K562 (cell line): ENCODE measurements around the gene CDYL. TPM values are rescaled to one million over a fixed set of nuclear protein-coding genes. Genes with fewer than 3 reads are reported as not detected.

ENCODE experiments used
- CCNT2 ChIP-seq: IDR thresholded peaks from 2 replicates; pipeline ENCODE4 v1.6.1; 2011; ENCODE audit warnings: borderline replicate concordance, low read depth, mild to moderate bottlenecking, moderate library complexity, mixed read lengths, low read length; ENCODE audit not compliant: insufficient read length; ENCODE audit errors: extremely low read depth
- COPS2 ChIP-seq: fragments of 450-650 bp; conservative IDR thresholded peaks from 2 replicates; pipeline ENCODE4 v1.6.1; 2016; ENCODE audit warnings: mild to moderate bottlenecking, moderate library complexity
- ETV6 ChIP-seq, 3 experiments: fragments of 150-350 bp in 1 of 3; sonication (generic) in 1 of 3; formaldehyde crosslinking in 1 of 3; IDR thresholded peaks; 2 replicates each; pipeline versions ENCODE4 v1.6.1 to v1.8.0; 2014 to 2022; ENCODE audit warnings: borderline replicate concordance in 2 of 3, low read depth in 2 of 3, antibody characterized with exemption in 1 of 3, low read length in 1 of 3, mild to moderate bottlenecking in 1 of 3, missing genetic modification reagents in 1 of 3
- JUND ChIP-seq, 2 experiments: IDR thresholded peaks; 2 replicates in 1 of 2; 3 replicates in 1 of 2; pipeline ENCODE4 v1.6.1; 2011; ENCODE audit warnings: borderline replicate concordance in 2 of 2, low read depth in 2 of 2, low read length in 2 of 2, improper control_type of control experiment in 1 of 2, missing biosample characterization in 1 of 2, missing genetic modification characterization in 1 of 2, missing genetic modification reagents in 1 of 2
- MAFF ChIP-seq: IDR thresholded peaks from 2 replicates; pipeline ENCODE4 v1.6.1; 2012; ENCODE audit warnings: low read length, improper control_type of control experiment
- MEF2D ChIP-seq: conservative IDR thresholded peaks from 2 replicates; pipeline ENCODE4 v1.6.1; 2016; ENCODE audit warnings: low read depth, missing genetic modification characterization, missing compliant biosample characterization
- NFXL1 ChIP-seq: fragments of 450-650 bp; formaldehyde crosslinking; IDR thresholded peaks from 2 replicates; pipeline ENCODE4 v1.4.0; 2021; ENCODE audit warnings: mild to moderate bottlenecking
- POLR3A ChIP-seq: IDR thresholded peaks from 2 replicates; pipeline ENCODE4 v1.6.1; 2011; ENCODE audit warnings: borderline replicate concordance, mild to moderate bottlenecking, moderate library complexity; ENCODE audit not compliant: insufficient read length, insufficient read depth; ENCODE audit errors: extremely low read depth
- RAD21 ChIP-seq, 2 experiments: fragments of 250-450 bp in 1 of 2; fragments of 450-650 bp in 1 of 2; sonication (Bioruptor Pico) in 1 of 2; formaldehyde crosslinking in 1 of 2; IDR thresholded peaks in 1 of 2; conservative IDR thresholded peaks in 1 of 2; 2 replicates each; pipeline versions ENCODE4 v1.4.0 to v1.8.0; 2020 to 2022; ENCODE audit warnings: mild to moderate bottlenecking in 2 of 2, moderate library complexity in 1 of 2
- SP1 ChIP-seq: sonication (generic); formaldehyde crosslinking; IDR thresholded peaks from 2 replicates; pipeline ENCODE4 v1.8.1; 2022; ENCODE audit warnings: mild to moderate bottlenecking, missing genetic modification reagents
- TAF1 ChIP-seq: IDR thresholded peaks from 2 replicates; pipeline ENCODE4 v1.6.1; 2011; ENCODE audit warnings: mild to moderate bottlenecking, low read length, moderate library complexity; ENCODE audit not compliant: insufficient read depth, control insufficient read depth, severe bottlenecking; ENCODE audit errors: extremely low read depth
- ZNF143 ChIP-seq: sonication (generic); formaldehyde crosslinking; IDR thresholded peaks from 2 replicates; pipeline ENCODE4 v1.9.0; 2022; ENCODE audit warnings: mild to moderate bottlenecking, missing genetic modification reagents
- ZNF217 ChIP-seq: sonication (generic); formaldehyde crosslinking; IDR thresholded peaks from 2 replicates; pipeline ENCODE4 v1.8.0; 2022; ENCODE audit warnings: mild to moderate bottlenecking, missing genetic modification reagents
- ZNF239 ChIP-seq: fragments of 250-450 bp; sonication (Bioruptor Pico); IDR thresholded peaks from 2 replicates; pipeline ENCODE4 v1.4.0; 2020; ENCODE audit warnings: mild to moderate bottlenecking
- ZNF324 ChIP-seq: fragments of 250-450 bp; sonication (Bioruptor Pico); IDR thresholded peaks from 2 replicates; pipeline ENCODE4 v1.4.0; 2020; ENCODE audit warnings: mild to moderate bottlenecking
- ZNF785 ChIP-seq: fragments of 250-450 bp; sonication (Bioruptor Pico); IDR thresholded peaks from 2 replicates; pipeline ENCODE4 v1.4.0; 2020; ENCODE audit warnings: mild to moderate bottlenecking
- ZNF830 ChIP-seq: fragments of 250-450 bp; sonication (Bioruptor Pico); IDR thresholded peaks from 2 replicates; pipeline ENCODE4 v1.5.0; 2021; ENCODE audit warnings: mild to moderate bottlenecking
- polyA plus RNA-seq, 8 experiments: library from polyadenylated mRNA; depleted of rRNA in 4 of 8; stranded (reverse) in 5 of 8; unstranded in 3 of 8; fragments of >200 nt; fragmentation: Nextera tagmentation in 2 of 8; fragmentation: Illumina TruSeq in 1 of 8; extraction: Ambion mirVana in 2 of 8; extraction: Trizol in 1 of 8; gene quantifications; 2 replicates each; pipeline versions ENCODE4 v1.2.1 to v1.2.3, GENCODE V29; 2011 to 2014; ENCODE audit warnings: inconsistent platforms in 1 of 8, missing spikeins in 1 of 8
- total RNA-seq, 7 experiments: library from RNA; depleted of rRNA in 6 of 7; stranded (reverse); fragments of >200 nt in 6 of 7; fragmentation: Illumina TruSeq in 2 of 7; extraction: Trizol in 2 of 7; gene quantifications; 2 replicates each; pipeline versions ENCODE4 v1.2.1 to v1.2.3, GENCODE V29; 2011 to 2021; ENCODE audit warnings: low replicate concordance in 1 of 7
- TF ChIP-seq, protein P1 (sequence below): fragments of 150-350 bp; conservative IDR thresholded peaks from 2 replicates; pipeline ENCODE4 v1.6.1; 2014; ENCODE audit warnings: low read length
- TF ChIP-seq, protein P2 (sequence below): fragments of 250-450 bp; sonication (Bioruptor Pico); IDR thresholded peaks from 2 replicates; pipeline ENCODE4 v1.4.0; 2020; ENCODE audit warnings: borderline replicate concordance

The CDYL gene
- total and polyA plus RNA-seq, 9 of the 15 experiments (the other 6 are each of a cell fraction or from before 2014, with no cell fraction given): 8.1 to 45.8 (median 40.8) TPM

GRCh38 chr6:4776493-4777393, 539 bp downstream of the CDYL start (continued):
- TF ChIP-seq ZNF239: no peak
- TF ChIP-seq ZNF143 (CRISPR knock-in tag): no peak
- TF ChIP-seq MEF2D (tag): no peak
- no peak for TF ChIP-seq ZNF830 (CRISPR knock-in tag)
- TF ChIP-seq ZNF785 (CRISPR knock-in tag): no peak
- TF ChIP-seq RAD21 (CRISPR knock-in tag; conservative IDR thresholded peaks at IDR 0.05 in 1 of 2, IDR thresholded peaks at IDR 0.05 in 1 of 2): no peak
- no peak for TF ChIP-seq POLR3A
- TF ChIP-seq, protein P1, sequence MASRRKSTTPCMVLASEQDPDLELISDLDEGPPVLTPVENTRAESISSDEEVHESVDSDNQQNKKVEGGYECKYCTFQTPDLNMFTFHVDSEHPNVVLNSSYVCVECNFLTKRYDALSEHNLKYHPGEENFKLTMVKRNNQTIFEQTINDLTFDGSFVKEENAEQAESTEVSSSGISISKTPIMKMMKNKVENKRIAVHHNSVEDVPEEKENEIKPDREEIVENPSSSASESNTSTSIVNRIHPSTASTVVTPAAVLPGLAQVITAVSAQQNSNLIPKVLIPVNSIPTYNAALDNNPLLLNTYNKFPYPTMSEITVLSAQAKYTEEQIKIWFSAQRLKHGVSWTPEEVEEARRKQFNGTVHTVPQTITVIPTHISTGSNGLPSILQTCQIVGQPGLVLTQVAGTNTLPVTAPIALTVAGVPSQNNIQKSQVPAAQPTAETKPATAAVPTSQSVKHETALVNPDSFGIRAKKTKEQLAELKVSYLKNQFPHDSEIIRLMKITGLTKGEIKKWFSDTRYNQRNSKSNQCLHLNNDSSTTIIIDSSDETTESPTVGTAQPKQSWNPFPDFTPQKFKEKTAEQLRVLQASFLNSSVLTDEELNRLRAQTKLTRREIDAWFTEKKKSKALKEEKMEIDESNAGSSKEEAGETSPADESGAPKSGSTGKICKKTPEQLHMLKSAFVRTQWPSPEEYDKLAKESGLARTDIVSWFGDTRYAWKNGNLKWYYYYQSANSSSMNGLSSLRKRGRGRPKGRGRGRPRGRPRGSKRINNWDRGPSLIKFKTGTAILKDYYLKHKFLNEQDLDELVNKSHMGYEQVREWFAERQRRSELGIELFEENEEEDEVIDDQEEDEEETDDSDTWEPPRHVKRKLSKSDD: no peak
- TF ChIP-seq ZNF217 (CRISPR knock-in tag): no peak
- no peak for TF ChIP-seq SP1
- TF ChIP-seq TAF1: peak; percentile 41
- no peak for TF ChIP-seq COPS2
- no peak for TF ChIP-seq JUND (IDR thresholded peaks at IDR 0.05; ENCODE audit: borderline replicate concordance, low read depth, low read length)
- no peak for TF ChIP-seq JUND (tag; IDR thresholded peaks at IDR 0.05; ENCODE audit: borderline replicate concordance, low read depth, low read length)
- TF ChIP-seq ZNF324 (CRISPR knock-in tag): no peak
- no peak for TF ChIP-seq MAFF
- TF ChIP-seq, protein P2, sequence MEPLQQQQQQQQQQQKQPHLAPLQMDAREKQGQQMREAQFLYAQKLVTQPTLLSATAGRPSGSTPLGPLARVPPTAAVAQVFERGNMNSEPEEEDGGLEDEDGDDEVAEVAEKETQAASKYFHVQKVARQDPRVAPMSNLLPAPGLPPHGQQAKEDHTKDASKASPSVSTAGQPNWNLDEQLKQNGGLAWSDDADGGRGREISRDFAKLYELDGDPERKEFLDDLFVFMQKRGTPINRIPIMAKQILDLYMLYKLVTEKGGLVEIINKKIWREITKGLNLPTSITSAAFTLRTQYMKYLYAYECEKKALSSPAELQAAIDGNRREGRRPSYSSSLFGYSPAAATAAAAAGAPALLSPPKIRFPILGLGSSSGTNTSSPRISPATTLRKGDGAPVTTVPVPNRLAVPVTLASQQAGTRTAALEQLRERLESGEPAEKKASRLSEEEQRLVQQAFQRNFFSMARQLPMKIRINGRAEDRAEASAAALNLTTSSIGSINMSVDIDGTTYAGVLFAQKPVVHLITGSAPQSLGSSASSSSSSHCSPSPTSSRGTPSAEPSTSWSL (CRISPR knock-in tag): no peak
- TF ChIP-seq NFXL1 (CRISPR knock-in tag): no peak
- no peak for TF ChIP-seq CCNT2
- TF ChIP-seq ETV6 (IDR thresholded peaks at IDR 0.05; ENCODE audit: borderline replicate concordance in 1 of 2, low read depth in 2 of 2, low read length in 1 of 2): no peak
- TF ChIP-seq ETV6 (CRISPR knock-in tag; IDR thresholded peaks at IDR 0.05; ENCODE audit: borderline replicate concordance): no peak
